Measurements from ENCODE around the gene BCL11B.
"Not testable (repeated sequence)": the region's sequence is repeated elsewhere in the genome, so short reads cannot be mapped to it uniquely, and the experiment has no call there.

The BCL11B gene

GRCh38 chr14:99194736-99195135, 77.3 kb downstream of the BCL11B start:
- DNase-seq, result no peak

GRCh38 chr14:99194136-99194535, 77.9 kb downstream of the BCL11B start:
- DNase-seq, result no peak

- DNase-seq, result no peak
Measured at GRCh38 chr14:99192830-99193229, 79.2 kb downstream of the BCL11B start.

GRCh38 chr14:99192028-99192621, 79.9 kb downstream of the BCL11B start:
- DNase-seq, result peak; percentile 90

- no peak for DNase-seq
Measured at GRCh38 chr14:99191395-99192027, 80.5 kb downstream of the BCL11B start.

- no peak for DNase-seq
Measured at GRCh38 chr14:99190696-99191394, 81.2 kb downstream of the BCL11B start.

GRCh38 chr14:99189201-99189801, 82.7 kb downstream of the BCL11B start:
- DNase-seq, result no peak

- no peak for DNase-seq
Measured at GRCh38 chr14:99188731-99189191, 83.2 kb downstream of the BCL11B start.

- DNase-seq, result no peak
Measured at GRCh38 chr14:99187858-99188257, 84.1 kb downstream of the BCL11B start.

- DNase-seq, result no peak
Measured at GRCh38 chr14:99186956-99187690, 84.9 kb downstream of the BCL11B start.

- not testable (repeated sequence) for DNase-seq
Measured at GRCh38 chr14:99186336-99186735, 85.7 kb downstream of the BCL11B start.

- DNase-seq, result no peak
Measured at GRCh38 chr14:99185436-99186068, 86.4 kb downstream of the BCL11B start.

GRCh38 chr14:99183716-99184115, 88.3 kb downstream of the BCL11B start:
- DNase-seq, result no peak

GRCh38 chr14:99183311-99183710, 88.7 kb downstream of the BCL11B start:
- no peak for DNase-seq

GRCh38 chr14:99182548-99183250, 89.3 kb downstream of the BCL11B start:
- no peak for DNase-seq

GRCh38 chr14:99181804-99182520, 90.0 kb downstream of the BCL11B start:
- no peak for DNase-seq

- DNase-seq, result no peak
Measured at GRCh38 chr14:99181241-99181640, 90.8 kb downstream of the BCL11B start.

- no peak for DNase-seq
Measured at GRCh38 chr14:99179946-99180345, 92.1 kb downstream of the BCL11B start.

GRCh38 chr14:99179506-99179905, 92.5 kb downstream of the BCL11B start:
- no peak for DNase-seq

GRCh38 chr14:99177886-99178835, 93.8 kb downstream of the BCL11B start:
- DNase-seq, result no peak
